ENCODE data around the gene FNDC3A. TPM values are rescaled to one million over a fixed set of nuclear protein-coding genes. Genes with fewer than 3 reads are reported as not detected.

FNDC3A gene
- total and polyA plus RNA-seq, 4 donors, result 17.6 to 87.6 (median 34.5) TPM

DNA sequence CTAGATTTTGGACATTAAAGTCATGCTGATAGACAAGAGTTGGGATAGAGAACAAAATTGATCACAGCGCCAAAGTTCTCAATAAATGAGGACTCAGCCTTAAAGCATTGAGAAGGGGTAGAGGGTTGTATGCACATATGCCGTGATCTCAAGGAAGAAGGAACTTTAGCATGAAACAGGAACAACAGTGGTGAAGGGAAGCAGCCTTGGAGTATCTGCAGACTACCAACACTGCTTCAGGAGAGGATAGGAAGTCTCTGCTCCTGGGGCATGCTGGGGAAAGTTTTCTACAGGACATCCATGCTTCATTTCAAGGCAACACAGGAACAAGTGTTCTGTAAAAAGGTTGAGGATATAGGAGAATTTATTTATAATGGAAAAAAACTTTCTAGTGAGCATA is 132.5 kb downstream of the FNDC3A start:
- H3K27me3 ChIP-seq (ENCODE audit: control insufficient read depth in 3 of 3, insufficient read depth in 3 of 3, low read length in 2 of 3), result no peaks in the 10 kb centered on the region
- 56 to 82% methylated on average over 2 of the region's 2 CpGs for WGBS, 2 donors
- H3K4me3 ChIP-seq, result no peak overlapping the region
- H3K27ac ChIP-seq (ENCODE audit: low read depth in 1 of 2, low read length in 1 of 2), result no peak overlapping the region
- no peak for ATAC-seq (ENCODE audit: insufficient read depth, low FRiP score)
- DNase-seq, result no peak
- H3K4me1 ChIP-seq (ENCODE audit: control insufficient read depth in 5 of 5, insufficient read depth in 5 of 5, low read length in 5 of 5), result peaks cover 0 to 9% (median 3%) of the 10 kb centered on the region in 5 donors
- no peaks in the 10 kb centered on the region for H3K9me3 ChIP-seq (ENCODE audit: control insufficient read depth in 4 of 4, insufficient read depth in 3 of 4, low read length in 3 of 4)
- H3K9ac ChIP-seq (ENCODE audit: insufficient read depth in 1 of 2, low read length in 2 of 2), result no peak overlapping the region
- TF ChIP-seq, protein P1, sequence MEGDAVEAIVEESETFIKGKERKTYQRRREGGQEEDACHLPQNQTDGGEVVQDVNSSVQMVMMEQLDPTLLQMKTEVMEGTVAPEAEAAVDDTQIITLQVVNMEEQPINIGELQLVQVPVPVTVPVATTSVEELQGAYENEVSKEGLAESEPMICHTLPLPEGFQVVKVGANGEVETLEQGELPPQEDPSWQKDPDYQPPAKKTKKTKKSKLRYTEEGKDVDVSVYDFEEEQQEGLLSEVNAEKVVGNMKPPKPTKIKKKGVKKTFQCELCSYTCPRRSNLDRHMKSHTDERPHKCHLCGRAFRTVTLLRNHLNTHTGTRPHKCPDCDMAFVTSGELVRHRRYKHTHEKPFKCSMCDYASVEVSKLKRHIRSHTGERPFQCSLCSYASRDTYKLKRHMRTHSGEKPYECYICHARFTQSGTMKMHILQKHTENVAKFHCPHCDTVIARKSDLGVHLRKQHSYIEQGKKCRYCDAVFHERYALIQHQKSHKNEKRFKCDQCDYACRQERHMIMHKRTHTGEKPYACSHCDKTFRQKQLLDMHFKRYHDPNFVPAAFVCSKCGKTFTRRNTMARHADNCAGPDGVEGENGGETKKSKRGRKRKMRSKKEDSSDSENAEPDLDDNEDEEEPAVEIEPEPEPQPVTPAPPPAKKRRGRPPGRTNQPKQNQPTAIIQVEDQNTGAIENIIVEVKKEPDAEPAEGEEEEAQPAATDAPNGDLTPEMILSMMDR (IDR thresholded peaks at IDR 0.05; ENCODE audit: control extremely low read depth, extremely low read depth), result no peak
- no peaks in the 10 kb centered on the region for H3K36me3 ChIP-seq (ENCODE audit: control insufficient read depth in 4 of 4, insufficient read depth in 4 of 4, low read length in 4 of 4)

DNA sequence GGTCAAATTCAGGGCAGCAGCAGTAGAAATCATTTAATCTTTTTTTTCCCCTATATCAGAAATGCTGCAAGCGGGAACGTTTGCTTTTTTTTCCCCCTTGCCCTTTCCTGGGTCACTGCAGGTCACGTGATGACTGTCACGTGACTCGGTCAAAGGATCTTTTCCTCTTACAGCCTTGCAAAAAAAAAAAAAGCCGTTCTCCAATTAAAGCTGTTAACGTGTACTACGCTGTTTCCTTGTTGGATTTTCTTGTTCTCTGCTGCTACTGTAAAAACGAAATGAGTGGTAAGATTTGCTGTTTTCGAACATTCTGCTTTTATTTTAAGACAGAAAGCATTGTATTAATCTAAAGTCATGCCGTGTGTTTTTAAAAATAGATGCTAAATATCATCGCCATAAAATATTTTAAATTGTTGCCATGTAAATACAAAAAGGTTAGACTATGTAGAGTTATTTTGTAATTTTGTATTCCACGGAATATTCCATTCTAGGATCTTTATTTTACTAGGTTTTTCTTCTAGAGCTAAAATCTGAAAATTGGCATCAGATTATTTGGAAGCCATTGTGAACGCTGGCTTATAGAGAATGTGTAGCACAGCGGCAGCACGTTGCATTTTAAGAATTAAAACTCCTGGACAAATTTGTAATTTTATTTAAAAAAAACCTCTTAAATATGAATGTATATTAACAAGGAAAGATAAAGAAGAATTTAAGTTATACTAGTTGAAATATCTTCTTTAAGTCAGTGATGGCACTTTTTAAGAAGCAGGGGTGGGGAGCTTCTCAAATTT is 134.6 kb downstream of the FNDC3A start:
- TF ChIP-seq, protein P1 (IDR thresholded peaks at IDR 0.05; ENCODE audit: control extremely low read depth, extremely low read depth), result no peak
- Histone ChIP-seq H3K9ac (ENCODE audit: insufficient read depth in 1 of 2, low read length in 2 of 2) (peak overlapping the region; percentile 81 to 89), H3K27ac (ENCODE audit: low read depth in 1 of 2, low read length in 1 of 2) (peak overlapping the region in 1 of 2 donors; percentile 33), H3K36me3 (ENCODE audit: control insufficient read depth in 4 of 4, insufficient read depth in 4 of 4, low read length in 4 of 4) (peaks cover 0 to 3% (median under 1%) of the 10 kb centered on the region in 4 donors), H3K4me1 (ENCODE audit: control insufficient read depth in 5 of 5, insufficient read depth in 5 of 5, low read length in 5 of 5) (peaks cover 0 to 14% (median 4%) of the 10 kb centered on the region in 5 donors), H3K9me3 (ENCODE audit: control insufficient read depth in 4 of 4, insufficient read depth in 3 of 4, low read length in 3 of 4) (no peaks in the 10 kb centered on the region), H3K4me3 (peak overlapping the region; percentile 9), H3K27me3 (ENCODE audit: control insufficient read depth in 3 of 3, insufficient read depth in 3 of 3, low read length in 2 of 3) (no peaks in the 10 kb centered on the region)
- DNase-seq (peak; percentile 83 to 97 (median 94)), ATAC-seq (ENCODE audit: insufficient read depth, low FRiP score) (peak; percentile 84)
- WGBS, 2 donors, result 1% methylated on average over 16 of the region's 16 CpGs

DNA sequence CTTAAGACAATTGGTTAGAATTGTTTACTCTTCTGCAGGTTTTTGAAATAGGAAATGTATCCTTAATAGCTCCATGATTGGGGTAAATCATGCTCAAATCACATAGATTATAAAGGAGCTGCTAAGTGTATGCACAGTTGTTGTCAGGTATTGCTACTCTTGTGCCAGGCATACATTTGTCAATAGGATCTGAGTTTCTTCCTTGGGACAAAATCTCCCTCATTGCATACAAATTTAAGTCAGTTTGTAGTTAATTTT is 135.1 kb downstream of the FNDC3A start:
- Histone ChIP-seq H3K9me3 (ENCODE audit: control insufficient read depth in 4 of 4, insufficient read depth in 3 of 4, low read length in 3 of 4) (no peaks in the 10 kb centered on the region), H3K36me3 (ENCODE audit: control insufficient read depth in 4 of 4, insufficient read depth in 4 of 4, low read length in 4 of 4) (peaks cover 5 to 8% (median 6%) of the 10 kb centered on the region in 4 donors), H3K4me3 (no peak overlapping the region), H3K4me1 (ENCODE audit: control insufficient read depth in 5 of 5, insufficient read depth in 5 of 5, low read length in 5 of 5) (peaks cover 0 to 14% (median 4%) of the 10 kb centered on the region in 5 donors), H3K27me3 (ENCODE audit: control insufficient read depth in 3 of 3, insufficient read depth in 3 of 3, low read length in 2 of 3) (no peaks in the 10 kb centered on the region), H3K9ac (ENCODE audit: insufficient read depth in 1 of 2, low read length in 2 of 2) (peak overlapping the region; percentile 81 to 89), H3K27ac (ENCODE audit: low read depth in 1 of 2, low read length in 1 of 2) (no peak overlapping the region)
- ATAC-seq (ENCODE audit: insufficient read depth, low FRiP score), result no peak
- TF ChIP-seq, protein P1 (IDR thresholded peaks at IDR 0.05; ENCODE audit: control extremely low read depth, extremely low read depth), result no peak
- DNase-seq, result peak in 1 of 3 donors; percentile 64

Measured in lung (tissue), 12 donors.